Neural cell (in vitro differentiated cells): Measurements from ENCODE around the gene SMARCB1.

Experiments
- EP300 ChIP-seq: fragments of 450-650 bp; conservative IDR thresholded peaks from 2 replicates; pipeline ENCODE4 v1.6.1; 2014; ENCODE audit warnings: antibody characterized with exemption, mild to moderate bottlenecking, moderate library complexity; ENCODE audit not compliant: poor library complexity, severe bottlenecking
- EZH2 ChIP-seq: fragments of 200-600, 300-800 bp; shearing (Covaris generic), sonication (generic); IDR thresholded peaks from 2 replicates; pipeline ENCODE4 v1.6.1; 2014; ENCODE audit warnings: antibody characterized with exemption, low read length, borderline replicate concordance, mild to moderate bottlenecking; ENCODE audit not compliant: insufficient read depth, poor library complexity, severe bottlenecking
- POLR2AphosphoS5 ChIP-seq: IDR thresholded peaks from 2 replicates; pipeline ENCODE4 v1.6.1; 2012
- REST ChIP-seq: IDR thresholded peaks from 2 replicates; pipeline ENCODE4 v1.6.1; 2012; ENCODE audit warnings: borderline replicate concordance
- TF ChIP-seq, protein P1 (sequence below): fragments of 450-650 bp; IDR thresholded peaks from 2 replicates; pipeline ENCODE4 v1.5.1; 2014; ENCODE audit warnings: antibody characterized with exemption, mild to moderate bottlenecking, moderate library complexity; ENCODE audit not compliant: poor library complexity, severe bottlenecking

GRCh38 chr22:23818541-23818940 is 31.8 kb downstream of the SMARCB1 start:
- TF ChIP-seq EP300: no peak
- no peak for TF ChIP-seq REST
- TF ChIP-seq, protein P1, sequence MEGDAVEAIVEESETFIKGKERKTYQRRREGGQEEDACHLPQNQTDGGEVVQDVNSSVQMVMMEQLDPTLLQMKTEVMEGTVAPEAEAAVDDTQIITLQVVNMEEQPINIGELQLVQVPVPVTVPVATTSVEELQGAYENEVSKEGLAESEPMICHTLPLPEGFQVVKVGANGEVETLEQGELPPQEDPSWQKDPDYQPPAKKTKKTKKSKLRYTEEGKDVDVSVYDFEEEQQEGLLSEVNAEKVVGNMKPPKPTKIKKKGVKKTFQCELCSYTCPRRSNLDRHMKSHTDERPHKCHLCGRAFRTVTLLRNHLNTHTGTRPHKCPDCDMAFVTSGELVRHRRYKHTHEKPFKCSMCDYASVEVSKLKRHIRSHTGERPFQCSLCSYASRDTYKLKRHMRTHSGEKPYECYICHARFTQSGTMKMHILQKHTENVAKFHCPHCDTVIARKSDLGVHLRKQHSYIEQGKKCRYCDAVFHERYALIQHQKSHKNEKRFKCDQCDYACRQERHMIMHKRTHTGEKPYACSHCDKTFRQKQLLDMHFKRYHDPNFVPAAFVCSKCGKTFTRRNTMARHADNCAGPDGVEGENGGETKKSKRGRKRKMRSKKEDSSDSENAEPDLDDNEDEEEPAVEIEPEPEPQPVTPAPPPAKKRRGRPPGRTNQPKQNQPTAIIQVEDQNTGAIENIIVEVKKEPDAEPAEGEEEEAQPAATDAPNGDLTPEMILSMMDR: no peak
- no peak for TF ChIP-seq EZH2
- no peak for TF ChIP-seq POLR2AphosphoS5
